SK-N-SH (cell line): ENCODE measurements around the gene ZKSCAN3.

Experiments used
- EP300 ChIP-seq, 2 experiments: IDR thresholded peaks; 2 replicates each; pipeline versions ENCODE4 v1.4.0 to v1.6.1; 2012; ENCODE audit warnings: borderline replicate concordance in 1 of 2, low read depth in 1 of 2, low read length in 1 of 2
- EZH2phosphoT487 ChIP-seq: fragments of 200-600 bp; sonication (generic); IDR thresholded peaks from 2 replicates; pipeline ENCODE4 v1.6.1; 2017; ENCODE audit warnings: low read depth, mixed run types, mild to moderate bottlenecking, antibody characterized with exemption, moderate library complexity, borderline replicate concordance
- FOSL2 ChIP-seq: IDR thresholded peaks from 2 replicates; pipeline ENCODE4 v1.4.0; 2012; ENCODE audit warnings: low read depth, mild to moderate bottlenecking, moderate library complexity, borderline replicate concordance
- FOXM1 ChIP-seq: IDR thresholded peaks from 2 replicates; pipeline ENCODE4 v1.4.0; 2012; ENCODE audit warnings: low read depth, mild to moderate bottlenecking
- JUND ChIP-seq: IDR thresholded peaks from 2 replicates; pipeline ENCODE4 v1.4.0; 2012
- NRF1 ChIP-seq: IDR thresholded peaks from 2 replicates; pipeline ENCODE4 v1.6.1; 2012; ENCODE audit warnings: low read depth, mild to moderate bottlenecking, low read length
- POLR2AphosphoS5 ChIP-seq: IDR thresholded peaks from 2 replicates; pipeline ENCODE4 v1.6.1; 2012; ENCODE audit warnings: low read depth, low read length
- RCOR1 ChIP-seq: fragments of 150-350 bp; IDR thresholded peaks from 2 replicates; pipeline ENCODE4 v1.6.1; 2017; ENCODE audit warnings: antibody characterized with exemption, low read length
- RFX5 ChIP-seq: IDR thresholded peaks from 2 replicates; pipeline ENCODE4 v1.6.1; 2012; ENCODE audit warnings: mild to moderate bottlenecking, improper control_type of control experiment, low read length
- TF ChIP-seq, protein P1 (sequence below): fragments of 150-350 bp; IDR thresholded peaks from 2 replicates; pipeline ENCODE4 v1.6.1; 2017; ENCODE audit warnings: antibody characterized with exemption, low read length, low read depth, borderline replicate concordance
- TF ChIP-seq, protein P2 (sequence below): fragments of 200-600 bp; sonication (generic); IDR thresholded peaks from 2 replicates; pipeline ENCODE4 v1.6.1; 2017; ENCODE audit warnings: antibody characterized with exemption, mild to moderate bottlenecking, moderate library complexity
- TF ChIP-seq, protein P3 (sequence below): IDR thresholded peaks from 2 replicates; pipeline ENCODE4 v1.4.0; 2012; ENCODE audit warnings: low read depth
- TF ChIP-seq, protein P4 (sequence below): IDR thresholded peaks from 2 replicates; pipeline ENCODE4 v1.4.0; 2012; ENCODE audit warnings: low read depth, borderline replicate concordance
- TF ChIP-seq, protein P5 (sequence below): IDR thresholded peaks from 2 replicates; pipeline ENCODE4 v1.6.1; 2012; ENCODE audit warnings: mild to moderate bottlenecking, low read depth, low read length, moderate library complexity

DNA sequence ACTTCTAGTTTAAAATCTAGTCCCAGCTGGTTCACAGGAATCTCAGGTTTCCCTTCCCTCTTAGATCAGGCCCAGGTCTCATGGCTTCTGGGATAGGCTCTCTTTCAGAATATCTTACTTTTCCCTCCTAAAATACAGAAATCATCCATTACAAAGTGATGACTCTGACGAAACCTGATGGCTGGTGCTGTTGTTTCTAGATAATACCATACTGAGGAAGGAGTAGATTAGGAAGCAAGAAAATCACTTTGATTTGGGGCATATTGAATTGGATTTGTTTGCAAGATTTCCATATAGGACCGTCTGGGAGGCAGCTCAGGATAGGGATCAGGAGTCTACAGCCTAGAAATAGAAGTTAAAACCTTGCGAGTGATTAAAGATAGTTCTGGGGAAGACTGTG is 3.6 kb downstream of the ZKSCAN3 start:
- TF ChIP-seq EP300 (IDR thresholded peaks at IDR 0.05; ENCODE audit: borderline replicate concordance in 1 of 2, low read depth in 1 of 2, low read length in 1 of 2) (no peak), EZH2phosphoT487 (no peak), NRF1 (no peak), FOXM1 (no peak), JUND (no peak), RCOR1 (no peak), POLR2AphosphoS5 (no peak), RFX5 (no peak), FOSL2 (no peak)
- TF ChIP-seq, protein P1, sequence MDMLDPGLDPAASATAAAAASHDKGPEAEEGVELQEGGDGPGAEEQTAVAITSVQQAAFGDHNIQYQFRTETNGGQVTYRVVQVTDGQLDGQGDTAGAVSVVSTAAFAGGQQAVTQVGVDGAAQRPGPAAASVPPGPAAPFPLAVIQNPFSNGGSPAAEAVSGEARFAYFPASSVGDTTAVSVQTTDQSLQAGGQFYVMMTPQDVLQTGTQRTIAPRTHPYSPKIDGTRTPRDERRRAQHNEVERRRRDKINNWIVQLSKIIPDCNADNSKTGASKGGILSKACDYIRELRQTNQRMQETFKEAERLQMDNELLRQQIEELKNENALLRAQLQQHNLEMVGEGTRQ, result no peak
- TF ChIP-seq, protein P2, sequence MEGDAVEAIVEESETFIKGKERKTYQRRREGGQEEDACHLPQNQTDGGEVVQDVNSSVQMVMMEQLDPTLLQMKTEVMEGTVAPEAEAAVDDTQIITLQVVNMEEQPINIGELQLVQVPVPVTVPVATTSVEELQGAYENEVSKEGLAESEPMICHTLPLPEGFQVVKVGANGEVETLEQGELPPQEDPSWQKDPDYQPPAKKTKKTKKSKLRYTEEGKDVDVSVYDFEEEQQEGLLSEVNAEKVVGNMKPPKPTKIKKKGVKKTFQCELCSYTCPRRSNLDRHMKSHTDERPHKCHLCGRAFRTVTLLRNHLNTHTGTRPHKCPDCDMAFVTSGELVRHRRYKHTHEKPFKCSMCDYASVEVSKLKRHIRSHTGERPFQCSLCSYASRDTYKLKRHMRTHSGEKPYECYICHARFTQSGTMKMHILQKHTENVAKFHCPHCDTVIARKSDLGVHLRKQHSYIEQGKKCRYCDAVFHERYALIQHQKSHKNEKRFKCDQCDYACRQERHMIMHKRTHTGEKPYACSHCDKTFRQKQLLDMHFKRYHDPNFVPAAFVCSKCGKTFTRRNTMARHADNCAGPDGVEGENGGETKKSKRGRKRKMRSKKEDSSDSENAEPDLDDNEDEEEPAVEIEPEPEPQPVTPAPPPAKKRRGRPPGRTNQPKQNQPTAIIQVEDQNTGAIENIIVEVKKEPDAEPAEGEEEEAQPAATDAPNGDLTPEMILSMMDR, result no peak
- TF ChIP-seq, protein P3, sequence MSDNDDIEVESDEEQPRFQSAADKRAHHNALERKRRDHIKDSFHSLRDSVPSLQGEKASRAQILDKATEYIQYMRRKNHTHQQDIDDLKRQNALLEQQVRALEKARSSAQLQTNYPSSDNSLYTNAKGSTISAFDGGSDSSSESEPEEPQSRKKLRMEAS, result no peak
- TF ChIP-seq, protein P4, sequence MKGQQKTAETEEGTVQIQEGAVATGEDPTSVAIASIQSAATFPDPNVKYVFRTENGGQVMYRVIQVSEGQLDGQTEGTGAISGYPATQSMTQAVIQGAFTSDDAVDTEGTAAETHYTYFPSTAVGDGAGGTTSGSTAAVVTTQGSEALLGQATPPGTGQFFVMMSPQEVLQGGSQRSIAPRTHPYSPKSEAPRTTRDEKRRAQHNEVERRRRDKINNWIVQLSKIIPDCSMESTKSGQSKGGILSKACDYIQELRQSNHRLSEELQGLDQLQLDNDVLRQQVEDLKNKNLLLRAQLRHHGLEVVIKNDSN, result no peak
- TF ChIP-seq, protein P5, sequence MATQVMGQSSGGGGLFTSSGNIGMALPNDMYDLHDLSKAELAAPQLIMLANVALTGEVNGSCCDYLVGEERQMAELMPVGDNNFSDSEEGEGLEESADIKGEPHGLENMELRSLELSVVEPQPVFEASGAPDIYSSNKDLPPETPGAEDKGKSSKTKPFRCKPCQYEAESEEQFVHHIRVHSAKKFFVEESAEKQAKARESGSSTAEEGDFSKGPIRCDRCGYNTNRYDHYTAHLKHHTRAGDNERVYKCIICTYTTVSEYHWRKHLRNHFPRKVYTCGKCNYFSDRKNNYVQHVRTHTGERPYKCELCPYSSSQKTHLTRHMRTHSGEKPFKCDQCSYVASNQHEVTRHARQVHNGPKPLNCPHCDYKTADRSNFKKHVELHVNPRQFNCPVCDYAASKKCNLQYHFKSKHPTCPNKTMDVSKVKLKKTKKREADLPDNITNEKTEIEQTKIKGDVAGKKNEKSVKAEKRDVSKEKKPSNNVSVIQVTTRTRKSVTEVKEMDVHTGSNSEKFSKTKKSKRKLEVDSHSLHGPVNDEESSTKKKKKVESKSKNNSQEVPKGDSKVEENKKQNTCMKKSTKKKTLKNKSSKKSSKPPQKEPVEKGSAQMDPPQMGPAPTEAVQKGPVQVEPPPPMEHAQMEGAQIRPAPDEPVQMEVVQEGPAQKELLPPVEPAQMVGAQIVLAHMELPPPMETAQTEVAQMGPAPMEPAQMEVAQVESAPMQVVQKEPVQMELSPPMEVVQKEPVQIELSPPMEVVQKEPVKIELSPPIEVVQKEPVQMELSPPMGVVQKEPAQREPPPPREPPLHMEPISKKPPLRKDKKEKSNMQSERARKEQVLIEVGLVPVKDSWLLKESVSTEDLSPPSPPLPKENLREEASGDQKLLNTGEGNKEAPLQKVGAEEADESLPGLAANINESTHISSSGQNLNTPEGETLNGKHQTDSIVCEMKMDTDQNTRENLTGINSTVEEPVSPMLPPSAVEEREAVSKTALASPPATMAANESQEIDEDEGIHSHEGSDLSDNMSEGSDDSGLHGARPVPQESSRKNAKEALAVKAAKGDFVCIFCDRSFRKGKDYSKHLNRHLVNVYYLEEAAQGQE, result no peak
